ENCODE measurements around the gene TMEM165.

Gene TMEM165

DNA sequence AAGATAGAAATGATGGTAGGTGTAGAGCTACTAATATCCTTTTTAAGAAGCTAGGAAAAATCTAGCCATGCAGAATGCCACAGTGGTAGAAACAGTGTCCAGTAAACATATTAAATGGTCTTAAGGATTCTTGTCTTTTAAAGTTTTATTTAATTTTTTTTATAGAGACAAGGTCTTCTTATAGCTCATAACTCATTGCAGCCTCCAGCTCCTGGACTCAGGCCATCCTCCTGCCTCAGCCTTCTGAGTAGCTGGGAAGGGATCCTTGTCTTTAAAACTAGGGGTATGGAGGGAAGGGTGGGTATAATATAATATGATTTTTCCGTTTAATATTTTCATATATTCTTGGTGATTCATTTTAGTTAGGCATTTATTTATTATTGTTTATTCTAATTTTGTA lies 3.8 kb downstream of the TMEM165 start:
- in situ Hi-C loops (cut with MboI; ENCODE audit: low sequenced_read_pairs) = no loop called here

DNA sequence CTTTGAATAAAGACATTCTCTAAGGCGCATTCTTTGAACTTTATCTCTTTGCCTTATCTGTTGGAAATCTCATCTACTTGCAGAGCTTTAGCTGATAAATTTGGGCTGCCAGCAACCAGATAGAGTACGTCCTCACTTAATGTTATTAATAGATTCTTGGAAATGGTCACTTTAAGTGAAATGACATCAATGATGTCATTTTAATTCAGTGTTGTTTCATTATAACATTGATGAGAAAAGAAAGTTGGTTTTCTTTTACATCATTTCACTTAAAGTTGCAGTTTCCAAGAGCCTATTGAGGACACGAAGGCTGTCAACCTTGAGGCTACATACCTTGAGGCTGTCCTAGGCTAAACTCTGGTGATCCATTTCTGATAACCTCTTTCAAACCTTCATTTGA lies 9.3 kb downstream of the TMEM165 start:
- in situ Hi-C loops (cut with MboI; ENCODE audit: low sequenced_read_pairs) = no loop called here

DNA sequence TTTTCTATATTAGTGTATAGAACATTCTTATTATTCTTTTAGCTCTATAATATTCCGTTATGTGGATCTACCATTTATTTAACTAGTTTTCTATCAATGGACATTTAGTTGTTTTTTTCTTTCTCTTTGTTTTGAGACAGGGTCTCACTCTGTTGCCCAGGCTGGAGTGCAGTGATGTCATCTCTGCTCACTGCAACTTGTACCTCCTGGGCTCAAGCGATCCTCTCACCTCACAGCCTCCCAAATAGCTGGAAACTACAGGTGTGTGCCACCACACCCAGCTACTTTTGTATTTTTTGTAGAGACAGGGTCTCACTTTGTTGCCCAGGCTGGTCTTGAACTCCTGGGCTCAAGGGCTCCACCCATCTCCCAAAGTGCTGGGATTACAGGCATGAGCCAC lies 10.8 kb downstream of the TMEM165 start:
- in situ Hi-C loops (cut with MboI; ENCODE audit: low sequenced_read_pairs) = no loop called here

DNA sequence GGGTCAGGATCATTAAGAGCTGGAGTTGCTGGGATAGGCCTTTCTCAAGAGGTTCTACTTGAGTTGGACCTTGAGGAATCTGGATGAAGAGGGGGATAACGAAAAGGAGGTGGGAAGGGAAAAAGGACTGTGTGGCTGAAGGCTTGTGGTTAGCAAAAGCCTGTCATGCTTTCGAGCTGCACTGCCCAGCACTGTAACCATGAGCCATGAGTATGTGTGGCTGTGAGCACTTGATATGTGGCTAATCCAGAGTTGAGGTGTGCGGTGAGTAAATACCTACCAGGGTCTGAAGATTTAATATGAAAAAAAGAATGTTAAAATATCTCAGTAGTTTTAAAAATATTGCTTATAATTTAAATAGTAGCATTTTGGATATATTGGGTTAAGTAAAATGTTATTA lies 11.4 kb downstream of the TMEM165 start:
- in situ Hi-C loops (cut with MboI; ENCODE audit: low sequenced_read_pairs) = no loop called here

DNA sequence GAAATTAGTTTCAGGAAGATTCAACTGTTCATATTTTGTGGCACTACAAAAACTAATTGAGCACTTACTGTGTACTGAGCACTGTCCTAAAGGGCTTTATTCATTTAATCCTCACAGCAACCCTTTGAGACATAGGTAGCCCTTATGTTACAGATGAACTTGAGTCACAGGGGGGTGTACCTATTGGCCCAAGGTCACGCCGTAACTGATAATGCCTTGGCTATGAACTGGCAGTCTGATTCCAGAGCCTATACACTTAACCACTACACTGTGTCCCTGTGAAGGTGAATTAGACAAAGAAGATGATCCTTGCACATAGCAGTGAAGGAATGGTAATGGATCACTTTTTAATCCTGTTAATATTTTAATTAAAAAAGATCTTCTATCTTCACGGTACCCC lies 12.0 kb downstream of the TMEM165 start:
- in situ Hi-C loops (cut with MboI; ENCODE audit: low sequenced_read_pairs) = no loop called here

DNA sequence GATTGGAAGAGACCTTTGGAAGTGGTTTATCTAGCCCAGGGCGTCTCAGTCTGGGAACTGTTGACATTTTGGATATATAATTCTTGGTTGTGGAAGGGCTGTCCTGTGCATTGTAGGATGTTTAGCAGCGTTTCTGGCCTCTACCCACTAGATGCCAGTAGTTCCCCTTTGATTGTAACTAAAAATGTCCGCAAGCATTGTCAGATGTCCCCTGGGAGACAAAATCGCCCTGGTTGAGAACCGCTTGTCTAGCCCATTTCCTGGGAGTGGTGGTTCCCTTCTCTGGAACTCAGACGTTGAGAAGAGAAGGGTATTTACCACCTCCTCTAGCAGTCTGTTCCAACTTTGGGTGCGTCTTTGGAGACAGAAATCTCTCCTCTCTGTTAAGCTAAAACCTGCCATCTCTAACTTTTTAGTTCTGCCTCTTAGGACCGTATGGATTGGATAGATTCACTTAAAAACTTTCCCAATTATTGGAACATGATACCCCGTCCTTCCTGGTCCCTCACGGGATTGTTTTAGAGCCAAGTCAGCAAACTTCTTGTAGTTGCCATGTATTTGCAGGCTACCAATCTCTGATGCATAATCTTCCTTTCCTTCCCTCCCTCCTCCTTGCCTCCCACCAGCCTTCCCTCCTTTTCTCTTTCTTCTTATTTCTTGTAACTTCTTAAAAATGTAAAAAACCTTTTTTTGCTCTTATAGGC lies 13.9 kb downstream of the TMEM165 start:
- in situ Hi-C loops (cut with MboI; ENCODE audit: low sequenced_read_pairs) = no loop called here

DNA sequence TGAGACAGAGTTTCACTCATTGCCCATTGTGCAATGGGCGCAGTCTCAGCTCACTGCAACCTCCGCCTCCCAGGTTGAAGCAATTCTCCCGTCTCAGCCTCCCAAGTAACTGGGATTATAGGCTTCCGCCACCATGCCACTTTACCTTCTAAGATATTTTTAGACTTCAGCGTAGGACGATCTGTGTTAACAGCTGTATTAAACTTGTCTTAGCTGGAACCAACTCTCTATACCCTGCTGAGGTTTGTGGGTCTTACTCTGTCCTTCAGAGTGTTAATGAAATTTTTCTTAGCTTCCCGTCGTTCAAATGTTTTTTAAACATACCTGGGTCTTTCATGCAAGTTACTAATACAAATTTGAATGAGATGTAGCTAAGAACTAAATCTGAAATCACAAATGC lies 14.7 kb downstream of the TMEM165 start:
- in situ Hi-C loops (cut with MboI; ENCODE audit: low sequenced_read_pairs) = no loop called here

DNA sequence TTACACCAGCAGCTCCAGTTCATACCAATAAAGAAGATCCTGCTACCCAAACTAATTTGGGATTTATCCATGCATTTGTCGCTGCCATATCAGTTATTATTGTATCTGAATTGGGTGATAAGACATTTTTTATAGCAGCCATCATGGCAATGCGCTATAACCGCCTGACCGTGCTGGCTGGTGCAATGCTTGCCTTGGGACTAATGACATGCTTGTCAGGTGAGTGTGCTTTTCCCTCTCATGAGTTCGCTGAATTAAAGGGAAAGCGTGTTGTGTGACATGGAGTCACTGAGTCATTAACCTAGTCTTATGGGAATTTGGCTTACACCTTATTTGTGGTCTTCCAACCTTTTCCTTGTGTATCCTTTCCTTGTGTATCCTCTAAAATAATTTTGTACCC lies 15.9 kb downstream of the TMEM165 start:
- in situ Hi-C loops (cut with MboI; ENCODE audit: low sequenced_read_pairs) = no loop called here

DNA sequence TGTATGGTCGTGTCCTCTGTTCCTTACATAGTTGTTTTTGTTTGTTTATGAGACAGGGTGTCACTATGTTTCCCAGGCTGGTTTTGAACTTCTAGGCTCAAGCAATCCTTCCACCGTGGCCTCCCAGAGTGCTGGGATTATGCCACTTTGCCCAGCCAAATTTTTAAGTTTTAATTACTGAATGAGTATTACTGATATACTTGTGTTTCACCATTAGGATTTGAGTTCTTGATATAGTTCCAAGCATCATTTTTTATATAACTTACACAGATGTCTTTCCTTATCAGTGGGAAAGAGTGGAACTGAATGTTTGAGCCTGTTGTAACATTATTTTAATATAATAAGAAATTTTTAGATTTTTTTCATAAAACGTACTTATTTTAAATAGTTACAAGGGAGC lies 20.4 kb downstream of the TMEM165 start:
- in situ Hi-C loops (cut with MboI; ENCODE audit: low sequenced_read_pairs) = no loop called here

DNA sequence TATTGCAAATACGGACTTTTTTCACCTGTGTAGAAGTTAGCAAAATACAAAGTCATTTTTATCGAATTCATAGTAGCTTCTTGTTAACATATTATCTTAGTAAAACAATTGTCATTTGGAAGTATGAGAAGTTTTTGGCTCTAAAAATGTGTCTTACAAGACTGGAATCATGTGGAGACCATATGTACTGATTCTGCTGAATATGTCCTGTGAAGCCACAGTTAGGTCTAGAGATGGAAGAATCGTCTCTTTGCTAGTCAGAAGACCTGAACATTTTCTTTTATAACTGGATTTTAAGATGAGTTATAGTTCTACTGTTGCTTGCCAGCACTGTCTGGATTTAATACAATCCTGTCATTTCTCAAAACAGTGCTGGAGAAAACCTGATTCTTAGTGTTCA lies 29.0 kb downstream of the TMEM165 start:
- in situ Hi-C loops (cut with MboI; ENCODE audit: low sequenced_read_pairs) = no loop called here

DNA sequence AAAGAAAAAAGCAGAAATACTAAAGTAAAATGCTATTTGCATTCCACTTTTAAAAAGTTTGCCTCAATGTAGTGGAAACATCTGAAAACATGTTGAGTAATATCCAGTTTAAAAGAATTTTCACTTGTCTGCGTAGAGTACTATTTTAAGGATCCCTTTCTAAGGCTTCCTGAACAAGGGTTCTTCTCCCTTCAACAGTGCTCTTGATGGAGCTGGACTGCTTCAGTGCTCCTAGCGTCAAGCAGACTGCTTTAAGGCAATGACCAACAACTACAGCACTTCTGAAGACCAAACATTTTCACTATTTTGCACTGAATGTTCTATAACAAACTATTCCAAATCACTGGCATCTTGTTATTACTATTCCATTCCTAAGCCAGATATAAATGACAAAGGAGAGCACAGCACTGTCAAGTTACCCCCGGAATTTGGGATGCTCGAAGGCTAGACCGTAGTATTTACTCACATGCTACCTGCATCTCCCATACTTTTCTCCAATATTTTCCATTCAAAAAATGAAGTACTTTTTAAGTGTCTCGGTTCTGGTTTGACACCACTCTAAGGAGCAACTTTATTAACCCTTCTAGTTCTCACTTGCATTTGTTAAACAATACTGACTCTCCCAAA lies 36.1 kb downstream of the TMEM165 start:
- in situ Hi-C loops (cut with MboI; ENCODE audit: low sequenced_read_pairs) = no loop called here

DNA sequence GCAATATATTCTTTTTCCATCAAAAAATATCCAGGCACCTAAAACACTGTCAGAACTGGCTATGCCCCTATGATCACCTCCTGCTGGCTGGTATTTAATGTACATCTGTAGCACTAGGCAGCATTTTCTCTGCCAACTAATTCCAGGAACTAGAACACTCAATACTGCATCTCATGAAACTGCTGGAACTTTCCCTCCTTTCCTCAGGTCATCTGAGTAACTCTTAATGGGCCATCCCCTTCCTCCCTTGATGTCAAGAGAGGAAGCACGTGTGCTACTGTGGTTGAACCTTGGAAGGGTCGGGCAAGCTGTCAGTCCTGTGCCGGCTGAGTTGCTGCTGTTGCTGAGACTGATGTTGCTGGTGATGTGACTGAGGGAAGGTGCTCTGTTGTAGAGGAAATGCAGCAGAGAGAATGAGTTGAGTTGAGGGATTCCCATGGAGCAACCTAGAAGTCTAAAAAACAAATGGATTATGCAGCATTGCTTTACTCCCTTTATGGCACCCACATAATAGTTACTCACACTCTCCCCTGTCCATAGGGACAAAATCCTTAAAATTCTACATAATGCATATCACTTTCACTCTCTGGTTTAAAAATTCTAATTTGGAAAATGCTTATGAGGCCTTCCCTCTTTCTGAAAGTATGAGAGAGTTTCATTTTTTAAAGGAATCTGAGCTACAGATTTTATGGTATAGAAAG lies 39.5 kb downstream of the TMEM165 start:
- in situ Hi-C loops (cut with MboI; ENCODE audit: low sequenced_read_pairs) = no loop called here

DNA sequence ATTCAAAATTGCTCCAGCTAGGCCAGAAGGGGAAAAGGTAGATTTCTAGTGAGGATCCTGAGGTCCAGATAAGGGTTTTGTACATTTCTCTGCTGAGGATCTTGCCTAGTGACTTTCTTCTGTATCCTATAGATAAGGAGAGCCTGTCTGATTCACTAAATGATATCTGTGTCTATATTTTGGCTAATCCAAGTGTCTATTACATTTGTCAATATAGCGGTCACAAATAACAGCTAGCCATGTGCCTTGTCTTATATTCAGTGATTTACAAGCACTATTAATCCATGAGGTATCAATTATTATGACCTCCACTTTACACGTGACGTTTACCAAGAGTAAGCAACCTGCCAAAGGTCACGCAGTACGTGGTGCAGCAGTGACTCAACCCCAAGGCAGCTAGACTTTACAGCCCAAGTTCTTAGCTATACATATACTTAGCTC lies 41.6 kb downstream of the TMEM165 start:
- in situ Hi-C loops (cut with MboI; ENCODE audit: low sequenced_read_pairs) = no loop called here

DNA sequence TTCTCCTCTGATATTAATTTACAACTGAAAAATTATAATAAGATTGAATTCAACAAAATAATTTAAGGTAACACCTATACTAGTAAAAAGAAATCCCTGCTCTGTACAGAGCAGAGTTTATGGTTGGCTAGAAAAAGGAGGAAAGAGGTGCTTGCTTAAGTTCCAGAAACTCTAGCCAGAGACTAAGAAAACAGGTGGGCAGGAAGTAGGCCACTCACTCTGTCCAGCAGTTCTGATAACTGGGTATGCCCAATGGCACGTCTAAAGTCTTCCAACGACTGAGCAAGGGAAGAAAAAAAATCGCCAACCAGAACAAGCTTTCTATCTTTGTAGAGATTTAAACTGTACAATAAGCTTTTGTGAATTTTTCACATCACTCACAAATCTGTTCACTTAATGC lies 42.1 kb downstream of the TMEM165 start:
- in situ Hi-C loops (cut with MboI; ENCODE audit: low sequenced_read_pairs) = no loop called here

DNA sequence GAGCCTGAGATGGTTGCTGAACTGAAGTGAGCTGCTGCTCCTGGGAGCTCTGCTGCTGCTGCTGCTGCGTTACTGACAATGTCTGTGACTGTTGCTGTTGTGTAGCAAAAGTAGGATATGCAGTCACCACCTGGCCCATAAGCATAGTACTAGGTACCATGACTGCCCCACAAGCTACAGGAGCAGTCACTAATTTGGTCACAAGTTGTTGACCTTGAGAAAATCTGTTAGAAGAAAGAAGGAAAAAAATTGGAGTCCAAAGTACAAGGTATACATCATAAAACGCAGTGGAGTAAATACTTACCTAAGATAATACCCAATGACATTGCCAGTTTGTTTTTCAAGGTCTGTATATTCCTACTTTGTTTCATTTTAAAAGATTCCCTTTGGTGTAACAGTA lies 42.6 kb downstream of the TMEM165 start:
- in situ Hi-C loops (cut with MboI; ENCODE audit: low sequenced_read_pairs) = no loop called here

DNA sequence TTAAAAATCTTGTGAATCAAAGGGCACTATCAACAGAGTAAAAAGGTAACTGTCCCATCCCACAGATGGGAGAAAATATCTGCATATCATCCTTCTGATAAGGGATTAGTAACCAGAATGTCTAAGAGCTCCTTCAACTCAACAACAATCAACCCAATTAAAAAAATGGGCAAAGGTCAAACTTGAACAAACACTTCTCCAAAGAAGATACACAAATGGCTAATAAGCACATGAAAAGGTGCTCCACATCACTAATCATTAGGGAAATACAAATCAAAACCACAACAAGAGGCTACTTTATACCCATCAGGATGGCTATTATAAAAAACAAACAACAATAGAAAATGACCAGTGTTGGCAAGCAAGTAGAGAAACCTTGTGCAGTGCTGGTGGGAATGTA lies 43.3 kb downstream of the TMEM165 start:
- in situ Hi-C loops (cut with MboI; ENCODE audit: low sequenced_read_pairs) = no loop called here

DNA sequence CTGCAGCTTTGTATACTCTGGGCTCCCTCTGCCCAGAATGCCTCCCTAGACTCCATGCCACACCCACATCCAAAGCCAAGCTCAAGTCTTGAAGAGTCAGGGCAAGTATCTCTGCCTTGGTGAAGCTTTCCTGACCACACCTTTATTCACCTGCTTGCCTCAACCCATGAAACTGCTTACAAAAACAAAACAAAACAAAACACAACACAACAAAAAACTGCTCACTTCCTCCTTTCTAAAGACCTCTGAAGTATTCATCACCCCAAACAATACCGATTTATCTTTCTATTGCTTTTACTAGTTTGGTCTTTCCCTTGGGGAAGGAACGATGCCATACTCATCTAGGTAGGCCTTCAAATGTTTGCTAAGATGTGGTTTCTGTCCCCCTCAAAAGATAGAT lies 45.0 kb downstream of the TMEM165 start:
- in situ Hi-C loops (cut with MboI; ENCODE audit: low sequenced_read_pairs) = no loop called here

DNA sequence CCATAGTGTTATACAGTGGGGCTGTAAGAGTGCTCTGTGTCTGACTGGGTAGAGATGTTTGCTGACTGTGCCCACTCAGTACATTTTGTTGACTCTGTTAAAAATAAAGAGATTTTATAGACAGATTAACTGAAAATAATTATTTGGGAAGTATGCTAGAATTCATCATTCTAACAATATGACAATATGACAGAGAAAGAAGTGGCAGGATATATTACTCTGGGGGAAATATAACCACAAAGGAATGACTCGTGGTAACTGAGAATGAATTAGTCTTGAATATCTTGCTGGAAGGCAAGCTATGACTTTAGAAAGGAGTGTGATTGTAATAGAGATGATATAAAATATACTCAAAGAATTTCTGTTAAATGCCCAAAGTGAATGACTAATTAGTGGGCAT lies 46.8 kb downstream of the TMEM165 start:
- in situ Hi-C loops (cut with MboI; ENCODE audit: low sequenced_read_pairs) = no loop called here

DNA sequence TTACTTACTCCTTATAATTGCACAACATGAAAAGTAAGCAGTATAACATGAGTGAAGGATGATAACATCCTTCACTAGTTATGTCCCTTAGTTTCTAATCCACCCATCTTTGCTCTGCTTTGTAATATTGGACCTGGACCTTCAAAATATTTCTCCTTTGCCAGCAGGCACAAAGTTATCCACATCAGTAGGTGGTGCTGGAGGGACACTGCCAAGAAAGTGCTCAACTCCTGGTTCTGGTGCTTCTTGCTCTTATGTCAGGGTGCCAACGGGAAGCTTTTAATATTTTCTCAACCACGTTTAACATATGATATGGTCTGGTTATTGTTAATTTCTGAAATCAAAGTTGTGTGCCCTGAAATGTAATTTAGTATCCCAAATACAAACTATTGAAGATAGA lies 49.1 kb downstream of the TMEM165 start:
- in situ Hi-C loops (cut with MboI; ENCODE audit: low sequenced_read_pairs) = no loop called here

DNA sequence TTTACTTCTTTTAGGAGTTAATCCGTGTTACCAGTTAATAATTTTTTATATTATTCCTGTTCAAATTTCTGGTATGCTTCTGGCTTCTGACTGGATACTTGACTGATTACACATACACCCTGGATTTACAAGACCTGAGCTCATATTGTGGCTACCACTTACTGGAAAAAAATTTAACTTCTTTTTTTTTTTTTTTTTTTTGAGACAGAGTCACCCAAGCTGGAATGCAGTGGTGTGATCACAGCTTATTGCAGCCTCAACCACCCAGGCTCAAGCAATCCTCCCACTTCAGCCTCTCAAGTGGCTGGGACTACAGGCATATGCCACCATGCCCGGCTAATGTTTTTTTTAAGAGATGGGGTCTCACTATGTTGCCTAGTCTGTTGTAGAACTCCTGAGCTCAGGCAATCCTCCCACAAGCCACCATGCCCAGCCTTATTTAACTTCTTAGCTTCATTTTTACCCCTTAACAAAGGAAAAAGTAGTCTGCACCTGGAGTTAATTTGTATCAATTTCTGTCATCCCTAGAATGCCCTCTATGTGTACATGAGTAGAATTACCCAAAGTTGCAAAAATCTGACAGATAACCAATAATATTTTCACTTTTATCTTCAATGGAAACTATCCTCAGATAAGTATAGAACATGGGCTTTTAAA lies 50.3 kb downstream of the TMEM165 start:
- in situ Hi-C loops (cut with MboI; ENCODE audit: low sequenced_read_pairs) = no loop called here

DNA sequence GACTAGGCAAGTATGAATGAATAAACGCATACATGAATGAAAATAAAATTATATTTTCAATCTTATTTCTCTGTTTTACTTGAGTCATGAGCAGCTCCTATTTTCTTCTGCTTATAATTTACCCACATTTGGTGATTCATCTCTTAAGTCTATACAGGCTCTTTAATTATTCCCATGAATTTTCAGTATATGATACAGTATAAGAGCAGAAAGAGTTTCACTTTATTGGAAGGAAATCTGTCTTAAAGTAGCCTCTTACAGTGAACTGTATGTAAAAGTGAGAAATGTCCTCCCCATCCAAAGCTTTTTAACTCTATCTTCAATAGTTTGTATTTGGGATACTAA lies 50.8 kb downstream of the TMEM165 start:
- in situ Hi-C loops (cut with MboI; ENCODE audit: low sequenced_read_pairs) = no loop called here
